Fibroblast of lung (primary cell): Measurements from ENCODE around the gene CD164L2. TPM values are rescaled to one million over a fixed set of nuclear protein-coding genes. Genes with fewer than 3 reads are reported as not detected.

ENCODE experiments used
- DNase-seq, 2 donors: peaks; one replicate each; pipeline versions ENCODE4 v3.0.0 to v3.0.0-alpha.2; 2010; ENCODE audit warnings: low read depth in 2 of 2
- H2AFZ ChIP-seq: 2 replicates; pipeline ENCODE4 v1.5.1; 2012; ENCODE audit warnings: low read length, control low read depth, inconsistent platforms
- H3K27ac ChIP-seq: 2 replicates; pipeline ENCODE4 v1.5.1; 2011; ENCODE audit warnings: low read length, control low read depth; ENCODE audit not compliant: insufficient read depth
- H3K27me3 ChIP-seq: 2 replicates; pipeline ENCODE4 v1.5.1; 2011; ENCODE audit warnings: mild to moderate bottlenecking, low read length; ENCODE audit not compliant: control insufficient read depth, insufficient read depth
- H3K36me3 ChIP-seq: 2 replicates; pipeline ENCODE4 v1.5.1; 2011; ENCODE audit warnings: low read length; ENCODE audit not compliant: control insufficient read depth, insufficient read depth
- H3K4me1 ChIP-seq: 2 replicates; pipeline ENCODE4 v1.5.1; 2011; ENCODE audit warnings: low read length; ENCODE audit not compliant: control insufficient read depth, insufficient read depth; ENCODE audit errors: extremely low read depth
- H3K4me2 ChIP-seq: 2 replicates; pipeline ENCODE4 v1.5.1; 2011; ENCODE audit warnings: low read length, control low read depth; ENCODE audit not compliant: insufficient read depth; ENCODE audit errors: extremely low read depth
- H3K4me3 ChIP-seq, 4 experiments: fragments of 200-600 bp in 1 of 4; sonication (generic) in 1 of 4; replicated peaks in 1 of 4; 2 replicates each; pipeline ENCODE4 v1.5.1; 2011 to 2016; ENCODE audit warnings: low read length in 4 of 4, low read depth in 3 of 4, mild to moderate bottlenecking in 3 of 4, control low read depth in 2 of 4, inconsistent platforms in 1 of 4, mixed read lengths in 1 of 4; ENCODE audit not compliant: insufficient read depth in 1 of 4; ENCODE audit errors: control extremely low read depth in 1 of 4
- H3K79me2 ChIP-seq: 2 replicates; pipeline ENCODE4 v1.5.1; 2012; ENCODE audit warnings: mild to moderate bottlenecking, low read length, inconsistent platforms; ENCODE audit not compliant: control insufficient read depth, insufficient read depth
- H3K9ac ChIP-seq: 2 replicates; pipeline ENCODE4 v1.5.1; 2011; ENCODE audit warnings: mild to moderate bottlenecking, low read length, control low read depth; ENCODE audit not compliant: insufficient read depth
- H3K9me3 ChIP-seq: 2 replicates; pipeline ENCODE4 v1.5.1; 2012; ENCODE audit warnings: low read depth, low read length; ENCODE audit not compliant: control insufficient read depth, insufficient read depth
- H4K20me1 ChIP-seq: 2 replicates; pipeline ENCODE4 v1.5.1; 2011; ENCODE audit warnings: low read length; ENCODE audit not compliant: control insufficient read depth, insufficient read depth; ENCODE audit errors: extremely low read depth
- EZH2 ChIP-seq: IDR thresholded peaks from 2 replicates; pipeline ENCODE4 v1.5.1; 2012; ENCODE audit warnings: low read length, control low read depth, mild to moderate bottlenecking; ENCODE audit errors: missing control alignments
- polyA plus RNA-seq, 2 donors: library from polyadenylated mRNA; depleted of rRNA in 1 of 2; stranded (reverse) in 1 of 2; unstranded in 1 of 2; fragments of >200 nt; gene quantifications; 2 replicates each; pipeline ENCODE4 v1.2.1, GENCODE V29; 2011 to 2012; ENCODE audit warnings: missing spikeins in 1 of 2
- total RNA-seq: library from RNA; depleted of rRNA; stranded (reverse); fragments of >200 nt; gene quantifications from 2 replicates; pipeline ENCODE4 v1.2.1, GENCODE V29; 2014
- TF ChIP-seq, protein P1 (sequence below), 2 donors: IDR thresholded peaks in 1 of 2; conservative IDR thresholded peaks in 1 of 2; 1 replicate in 1 of 2; 2 replicates in 1 of 2; pipeline ENCODE4 v1.5.1; 2011 to 2012; ENCODE audit warnings: low read length in 2 of 2, control low read depth in 1 of 2, inconsistent platforms in 1 of 2, low read depth in 1 of 2, mild to moderate bottlenecking in 1 of 2

CD164L2 gene
- total and polyA plus RNA-seq, 2 donors (not counting 1 experiment from before 2014, with no cell fraction given): not detected

GRCh38 chr1:27427816-27428315 is 44.7 kb upstream of the CD164L2 start:
- H3K4me2 ChIP-seq: no peak overlapping the region

GRCh38 chr1:27427329-27427728 is 44.2 kb upstream of the CD164L2 start:
- Histone ChIP-seq H3K79me2 (peaks cover 33% of the 10 kb centered on the region), H3K27ac (no peak overlapping the region)

More at GRCh38 chr1:27427816-27428315, 44.7 kb upstream of the CD164L2 start:
- H3K9me3 ChIP-seq: no peaks in the 10 kb centered on the region
- peaks cover 22% of the 10 kb centered on the region for H3K4me1 ChIP-seq
- DNase-seq: no peak
- peaks cover 33% of the 10 kb centered on the region for H3K79me2 ChIP-seq
- H4K20me1 ChIP-seq: no peaks in the 10 kb centered on the region
- H3K4me3 ChIP-seq: no peak overlapping the region
- peaks cover 6% of the 10 kb centered on the region for H3K36me3 ChIP-seq
- H3K27ac ChIP-seq: no peak overlapping the region
- TF ChIP-seq, protein P1, sequence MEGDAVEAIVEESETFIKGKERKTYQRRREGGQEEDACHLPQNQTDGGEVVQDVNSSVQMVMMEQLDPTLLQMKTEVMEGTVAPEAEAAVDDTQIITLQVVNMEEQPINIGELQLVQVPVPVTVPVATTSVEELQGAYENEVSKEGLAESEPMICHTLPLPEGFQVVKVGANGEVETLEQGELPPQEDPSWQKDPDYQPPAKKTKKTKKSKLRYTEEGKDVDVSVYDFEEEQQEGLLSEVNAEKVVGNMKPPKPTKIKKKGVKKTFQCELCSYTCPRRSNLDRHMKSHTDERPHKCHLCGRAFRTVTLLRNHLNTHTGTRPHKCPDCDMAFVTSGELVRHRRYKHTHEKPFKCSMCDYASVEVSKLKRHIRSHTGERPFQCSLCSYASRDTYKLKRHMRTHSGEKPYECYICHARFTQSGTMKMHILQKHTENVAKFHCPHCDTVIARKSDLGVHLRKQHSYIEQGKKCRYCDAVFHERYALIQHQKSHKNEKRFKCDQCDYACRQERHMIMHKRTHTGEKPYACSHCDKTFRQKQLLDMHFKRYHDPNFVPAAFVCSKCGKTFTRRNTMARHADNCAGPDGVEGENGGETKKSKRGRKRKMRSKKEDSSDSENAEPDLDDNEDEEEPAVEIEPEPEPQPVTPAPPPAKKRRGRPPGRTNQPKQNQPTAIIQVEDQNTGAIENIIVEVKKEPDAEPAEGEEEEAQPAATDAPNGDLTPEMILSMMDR (conservative IDR thresholded peaks at IDR 0.05 in 1 of 2, IDR thresholded peaks at IDR 0.05 in 1 of 2; ENCODE audit: low read depth in 1 of 2, low read length in 2 of 2): no peak
- TF ChIP-seq EZH2: no peak
- no peak overlapping the region for H2AFZ ChIP-seq
- H3K9ac ChIP-seq: no peak overlapping the region
- H3K27me3 ChIP-seq: no peaks in the 10 kb centered on the region

DNA sequence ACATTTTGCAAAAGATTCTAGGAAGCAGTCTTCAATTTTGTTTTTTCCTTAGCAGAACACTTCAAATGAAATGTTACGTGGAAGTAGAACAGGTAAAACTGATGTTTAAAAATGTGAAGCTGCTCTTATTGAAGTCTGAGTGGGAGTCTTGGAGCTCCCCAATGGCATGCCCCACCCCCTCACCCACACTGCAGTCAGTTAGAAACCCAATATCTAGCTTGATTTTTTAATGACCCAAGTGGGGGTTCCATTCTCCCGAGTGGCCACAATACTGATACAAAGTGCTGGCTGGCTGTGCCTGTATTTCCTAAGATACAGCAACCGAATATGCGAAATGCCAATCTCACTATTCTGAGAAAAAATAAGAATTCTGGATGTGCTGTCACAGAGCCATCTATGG is 40.6 kb upstream of the CD164L2 start:
- H3K79me2 ChIP-seq: peaks cover 14% of the 10 kb centered on the region
- no peaks in the 10 kb centered on the region for H3K27me3 ChIP-seq
- H2AFZ ChIP-seq: no peak overlapping the region
- no peak for DNase-seq
- TF ChIP-seq, protein P1 (conservative IDR thresholded peaks at IDR 0.05 in 1 of 2, IDR thresholded peaks at IDR 0.05 in 1 of 2; ENCODE audit: low read depth in 1 of 2, low read length in 2 of 2): no peak
- TF ChIP-seq EZH2: no peak
- no peak overlapping the region for H3K4me2 ChIP-seq
- no peaks in the 10 kb centered on the region for H3K9me3 ChIP-seq
- H3K9ac ChIP-seq: no peak overlapping the region
- peaks cover 6% of the 10 kb centered on the region for H3K36me3 ChIP-seq
- H4K20me1 ChIP-seq: no peaks in the 10 kb centered on the region
- H3K4me3 ChIP-seq: no peak overlapping the region
- no peak overlapping the region for H3K27ac ChIP-seq
- H3K4me1 ChIP-seq: peaks cover 21% of the 10 kb centered on the region

More at GRCh38 chr1:27427329-27427728, 44.2 kb upstream of the CD164L2 start:
- no peak for DNase-seq
- Histone ChIP-seq H3K36me3 (peaks cover 6% of the 10 kb centered on the region), H4K20me1 (no peaks in the 10 kb centered on the region), H3K4me2 (no peak overlapping the region), H3K9me3 (no peaks in the 10 kb centered on the region), H3K9ac (no peak overlapping the region), H3K27me3 (no peaks in the 10 kb centered on the region), H3K4me1 (peaks cover 22% of the 10 kb centered on the region), H2AFZ (no peak overlapping the region), H3K4me3 (no peak overlapping the region)
- TF ChIP-seq EZH2: no peak
- TF ChIP-seq, protein P1 (conservative IDR thresholded peaks at IDR 0.05 in 1 of 2, IDR thresholded peaks at IDR 0.05 in 1 of 2; ENCODE audit: low read depth in 1 of 2, low read length in 2 of 2): no peak
